Smooth muscle cell (in vitro differentiated cells): Measurements from ENCODE around the gene TNFAIP8L1. TPM values are rescaled to one million over a fixed set of nuclear protein-coding genes. Genes with fewer than 3 reads are reported as not detected.

Source experiments
- DNase-seq: peaks from one replicate; lab custom pipeline; 2025; ENCODE audit not compliant: unreplicated experiment; lab: John Stamatoyannopoulos, UW
- H2AFZ ChIP-seq: fragments of 200-600 bp; sonication (generic); 2 replicates; pipeline ENCODE4 v1.6.0; 2016; ENCODE audit warnings: antibody characterized with exemption, low read depth, mild to moderate bottlenecking
- H3F3A ChIP-seq: fragments of 200-600 bp; sonication (generic); 2 replicates; pipeline ENCODE4 v1.6.0; 2017; ENCODE audit warnings: antibody characterized with exemption, low read depth
- H3K27ac ChIP-seq: fragments of 200-600 bp; sonication (generic); 2 replicates; pipeline ENCODE4 v1.5.1; 2016; ENCODE audit warnings: low read depth, mild to moderate bottlenecking
- H3K27me3 ChIP-seq: fragments of 200-600 bp; sonication (generic); 2 replicates; pipeline ENCODE4 v1.6.1; 2016; ENCODE audit warnings: low read depth, mild to moderate bottlenecking
- H3K36me3 ChIP-seq: fragments of 200-600 bp; sonication (generic); 2 replicates; pipeline ENCODE4 v1.5.1; 2016; ENCODE audit warnings: low read depth
- H3K4me1 ChIP-seq: fragments of 200-600 bp; sonication (generic); 2 replicates; pipeline ENCODE4 v1.5.1; 2016; ENCODE audit warnings: low read depth
- H3K4me2 ChIP-seq: fragments of 200-600 bp; sonication (generic); 2 replicates; pipeline ENCODE4 v1.6.0; 2016; ENCODE audit warnings: mild to moderate bottlenecking
- H3K4me3 ChIP-seq: fragments of 200-600 bp; sonication (generic); 2 replicates; pipeline ENCODE4 v1.5.1; 2016; ENCODE audit warnings: mild to moderate bottlenecking
- H3K79me2 ChIP-seq: fragments of 200-600 bp; sonication (generic); 2 replicates; pipeline ENCODE4 v1.6.0; 2016; ENCODE audit warnings: low read depth, mild to moderate bottlenecking
- H3K9ac ChIP-seq: fragments of 200-600 bp; sonication (generic); 2 replicates; pipeline ENCODE4 v1.6.0; 2016; ENCODE audit warnings: low read depth
- H3K9me3 ChIP-seq: fragments of 200-600 bp; sonication (generic); replicated peaks from 2 replicates; pipeline ENCODE4 v1.5.1; 2016; ENCODE audit warnings: low read depth
- H4K20me1 ChIP-seq: fragments of 200-600 bp; sonication (generic); 2 replicates; pipeline ENCODE4 v1.6.0; 2016; ENCODE audit warnings: low read depth
- CTCF ChIP-seq: fragments of 200-600 bp; sonication (generic); IDR thresholded peaks from 2 replicates; pipeline ENCODE4 v1.5.1; 2017; ENCODE audit warnings: borderline replicate concordance, mild to moderate bottlenecking, antibody characterized with exemption; ENCODE audit not compliant: insufficient read depth, poor library complexity, severe bottlenecking
- WGBS: methylation state at CpG from one replicate; pipeline ENCODE4 v1.1.7; 2016; ENCODE audit warnings: low lambda C conversion rate; 5-methylcytosine and 5-hydroxymethylcytosine counted together
- polyA plus RNA-seq: library from polyadenylated mRNA; unstranded; fragments of >200 nt; fragmentation: Nextera tagmentation; extraction: Ambion mirVana; gene quantifications from 2 replicates; pipeline ENCODE4 v1.2.1, GENCODE V29; 2016
- total RNA-seq: library from RNA; depleted of rRNA; stranded (reverse); fragments of >200 nt; gene quantifications from 2 replicates; pipeline ENCODE4 v1.2.3, GENCODE V29; 2014

The TNFAIP8L1 gene
- total and polyA plus RNA-seq, 2 experiments from 2014 or later = 2.2 to 5.2 TPM

GRCh38 chr19:4673726-4674125 is 34.4 kb downstream of the TNFAIP8L1 start:
- H3K4me1 ChIP-seq = peaks cover 7% of the 10 kb centered on the region
- no peak overlapping the region for H3K27ac ChIP-seq
- no peak overlapping the region for H3K4me2 ChIP-seq
- no peak overlapping the region for H2AFZ ChIP-seq
- no peak for DNase-seq
- 96% methylated on average over 4 of the region's 4 CpGs for WGBS
- no peaks in the 10 kb centered on the region for H4K20me1 ChIP-seq
- H3K79me2 ChIP-seq = peaks cover 10% of the 10 kb centered on the region
- peaks cover 12% of the 10 kb centered on the region for H3F3A ChIP-seq
- no peaks in the 10 kb centered on the region for H3K27me3 ChIP-seq
- H3K9me3 ChIP-seq = no peaks in the 10 kb centered on the region
- no peak overlapping the region for H3K4me3 ChIP-seq
- no peak overlapping the region for H3K9ac ChIP-seq
- no peaks in the 10 kb centered on the region for H3K36me3 ChIP-seq
- TF ChIP-seq CTCF = no peak

GRCh38 chr19:4675346-4675745 is 36.0 kb downstream of the TNFAIP8L1 start:
- WGBS = 94% methylated on average over 16 of the region's 16 CpGs
- H3F3A ChIP-seq = peaks cover 12% of the 10 kb centered on the region
- no peak overlapping the region for H3K9ac ChIP-seq
- H2AFZ ChIP-seq = no peak overlapping the region
- no peaks in the 10 kb centered on the region for H4K20me1 ChIP-seq
- no peak for TF ChIP-seq CTCF
- H3K4me3 ChIP-seq = no peak overlapping the region
- H3K27me3 ChIP-seq = no peaks in the 10 kb centered on the region
- no peak for DNase-seq
- H3K4me2 ChIP-seq = no peak overlapping the region
- no peaks in the 10 kb centered on the region for H3K36me3 ChIP-seq
- H3K27ac ChIP-seq = no peak overlapping the region
- H3K9me3 ChIP-seq = no peaks in the 10 kb centered on the region
- no peaks in the 10 kb centered on the region for H3K4me1 ChIP-seq
- H3K79me2 ChIP-seq = no peaks in the 10 kb centered on the region

GRCh38 chr19:4676955-4677731 is 37.8 kb downstream of the TNFAIP8L1 start:
- Histone ChIP-seq H3K27me3 (no peaks in the 10 kb centered on the region), H2AFZ (no peak overlapping the region), H3K79me2 (no peaks in the 10 kb centered on the region), H3K4me3 (no peak overlapping the region), H3K27ac (no peak overlapping the region), H3K4me2 (no peak overlapping the region), H3K4me1 (no peaks in the 10 kb centered on the region), H3K9ac (no peak overlapping the region), H3K36me3 (no peaks in the 10 kb centered on the region), H4K20me1 (no peaks in the 10 kb centered on the region), H3F3A (no peaks in the 10 kb centered on the region), H3K9me3 (no peaks in the 10 kb centered on the region)
- DNase-seq = no peak
- peak; percentile 34 for TF ChIP-seq CTCF
- 77% methylated on average over 17 of the region's 17 CpGs for whole genome bisulfite sequencing
